Measurements from ENCODE around the gene PID1.
A peak's percentile ranks its signal among the peaks of the same experiment; 100 is the strongest.

PID1 gene

DNA sequence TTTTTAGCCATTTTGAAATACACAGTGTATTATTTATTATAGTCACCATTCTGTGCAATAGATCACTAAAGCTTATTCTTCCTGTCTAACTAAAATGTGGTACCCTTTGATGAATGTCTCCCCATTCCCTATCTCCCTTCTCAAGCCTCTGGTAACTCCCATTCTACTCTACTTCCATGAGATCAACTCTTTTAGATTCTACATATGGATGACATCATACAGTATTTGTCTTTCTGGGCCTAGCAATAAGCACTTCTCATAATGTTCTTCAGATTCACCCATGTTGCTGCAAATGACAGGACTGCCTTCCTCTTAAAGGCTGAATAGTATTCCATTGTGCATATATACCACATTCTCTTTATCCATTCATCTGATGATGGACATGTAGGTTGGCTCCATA is 210.9 kb downstream of the PID1 start:
- FAIRE-seq: no peak

GRCh38 chr2:229059331-229060033 is 211.6 kb downstream of the PID1 start:
- FAIRE-seq: no peak

GRCh38 chr2:229057976-229058553 is 213.0 kb downstream of the PID1 start:
- FAIRE-seq: no peak

- no peak for FAIRE-seq
Measured at GRCh38 chr2:229054311-229054710, 216.8 kb downstream of the PID1 start.

DNA sequence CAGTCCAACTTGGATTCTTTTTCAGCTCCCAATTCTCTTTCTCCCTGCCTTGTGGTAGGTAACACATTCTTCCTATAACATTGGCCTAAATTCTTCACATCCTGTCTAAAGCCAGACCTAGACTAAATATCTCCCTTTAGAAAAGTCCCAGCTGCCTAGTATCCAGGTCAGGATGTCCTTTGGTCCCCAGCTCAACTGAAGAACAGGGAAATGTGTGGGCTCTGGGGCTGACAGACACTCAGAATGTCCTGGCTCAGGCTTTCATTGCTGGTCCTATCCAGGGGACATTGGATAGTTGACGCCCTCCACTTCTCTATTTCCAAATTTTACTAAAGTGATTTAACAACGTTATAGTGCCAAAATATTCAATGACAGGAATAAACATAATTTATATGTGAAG is 219.3 kb downstream of the PID1 start:
- peak; percentile 12 for FAIRE-seq

DNA sequence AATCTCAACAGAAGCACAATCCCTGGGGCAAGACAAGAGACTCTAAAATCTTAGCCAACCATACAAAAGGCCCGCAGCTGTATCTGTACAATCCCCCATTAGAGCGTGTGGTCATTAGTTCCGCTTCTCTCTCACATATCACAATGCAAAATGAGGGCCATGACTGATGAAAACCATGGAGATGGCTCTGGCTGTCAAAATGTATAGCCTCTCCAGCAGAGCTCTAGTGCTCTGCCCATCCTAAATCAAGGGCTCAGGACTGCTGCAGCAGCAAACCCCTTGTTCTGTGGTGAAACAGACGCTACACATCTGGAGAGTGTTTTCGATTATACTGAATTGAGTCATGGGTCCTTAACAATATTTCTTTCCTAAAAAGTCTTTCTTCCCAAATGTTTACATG is 221.0 kb downstream of the PID1 start:
- FAIRE-seq: no peak

GRCh38 chr2:229048134-229048533 is 223.0 kb downstream of the PID1 start:
- no peak for FAIRE-seq

- FAIRE-seq: no peak
Measured at GRCh38 chr2:229045671-229046070, 225.4 kb downstream of the PID1 start.

GRCh38 chr2:229044581-229044980 is 226.5 kb downstream of the PID1 start:
- no peak for FAIRE-seq

DNA sequence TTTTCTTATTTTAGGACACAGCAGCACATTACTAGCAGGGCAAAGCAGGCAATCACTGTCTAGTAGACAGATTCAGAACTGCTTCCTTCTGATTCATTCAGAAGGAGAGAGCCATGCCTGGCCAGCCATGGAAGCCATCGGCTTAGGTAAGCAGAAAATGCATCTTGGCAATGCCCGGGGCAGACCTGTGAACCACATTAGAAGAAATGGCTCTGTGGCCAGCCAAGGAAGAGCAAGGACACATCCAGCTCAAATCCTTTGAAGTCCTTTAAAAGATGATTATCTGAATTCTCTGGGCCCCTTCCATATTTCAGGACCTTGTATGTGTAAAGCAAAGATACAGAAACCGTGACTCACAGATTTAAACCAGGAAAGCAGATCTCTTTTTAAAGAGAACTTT is 227.4 kb downstream of the PID1 start:
- no peak for FAIRE-seq

DNA sequence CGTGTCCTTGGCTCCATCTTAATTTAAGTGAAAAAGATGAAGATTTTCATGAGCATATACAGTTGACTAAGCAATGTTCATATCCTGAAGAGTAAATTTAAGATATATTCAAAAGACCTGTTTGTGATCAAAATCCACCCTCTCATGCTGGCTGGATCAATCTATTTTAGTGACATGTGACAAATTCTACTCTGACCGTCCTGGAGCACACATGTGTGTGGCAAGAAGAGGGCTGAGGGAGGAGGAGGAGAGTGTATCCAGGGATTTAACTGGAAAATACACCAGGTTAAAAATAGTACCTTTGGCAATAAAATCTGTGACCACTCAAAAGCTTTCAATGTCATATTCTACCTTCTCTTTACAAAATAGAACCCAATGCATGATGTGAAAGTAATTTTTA is 228.7 kb downstream of the PID1 start:
- no peak for FAIRE-seq

DNA sequence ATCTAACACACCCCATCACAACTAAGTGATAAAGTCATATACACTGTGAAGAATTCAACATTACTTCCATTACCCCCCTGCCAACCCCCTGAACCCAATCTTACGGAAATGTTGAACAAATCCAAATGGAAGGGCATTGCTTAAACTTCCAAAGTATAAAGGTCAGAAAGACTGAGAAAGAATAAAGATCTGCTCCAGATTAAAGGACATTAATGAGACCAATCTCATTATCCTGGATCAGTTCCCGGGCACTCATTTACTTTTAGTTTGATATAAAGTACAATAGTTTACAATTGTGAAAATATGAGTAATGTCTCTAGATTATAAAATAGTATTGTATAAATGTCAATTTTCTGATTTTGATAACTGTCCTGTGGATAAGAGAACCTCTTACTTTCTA is 229.4 kb downstream of the PID1 start:
- FAIRE-seq: no peak

DNA sequence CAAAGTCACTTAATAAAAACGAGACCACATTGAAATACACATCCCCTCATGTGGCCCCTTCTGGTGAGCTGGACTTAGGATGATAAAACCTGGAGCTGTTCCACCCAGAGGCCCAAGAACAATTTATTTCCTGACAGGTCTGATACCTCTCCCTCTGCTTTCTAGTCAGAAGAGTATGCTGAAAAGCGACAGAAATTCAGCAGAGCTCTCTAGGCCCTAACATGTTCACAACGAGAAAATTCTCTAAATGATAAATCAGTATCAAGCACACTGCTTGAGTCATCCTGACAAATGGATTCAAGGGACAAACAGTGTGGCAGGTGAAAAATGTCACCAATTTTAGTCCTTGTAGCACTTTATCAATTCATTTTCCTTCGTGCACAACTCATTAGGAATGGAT is 233.5 kb downstream of the PID1 start:
- FAIRE-seq: no peak

GRCh38 chr2:229033816-229034215 is 237.3 kb downstream of the PID1 start:
- FAIRE-seq: no peak

DNA sequence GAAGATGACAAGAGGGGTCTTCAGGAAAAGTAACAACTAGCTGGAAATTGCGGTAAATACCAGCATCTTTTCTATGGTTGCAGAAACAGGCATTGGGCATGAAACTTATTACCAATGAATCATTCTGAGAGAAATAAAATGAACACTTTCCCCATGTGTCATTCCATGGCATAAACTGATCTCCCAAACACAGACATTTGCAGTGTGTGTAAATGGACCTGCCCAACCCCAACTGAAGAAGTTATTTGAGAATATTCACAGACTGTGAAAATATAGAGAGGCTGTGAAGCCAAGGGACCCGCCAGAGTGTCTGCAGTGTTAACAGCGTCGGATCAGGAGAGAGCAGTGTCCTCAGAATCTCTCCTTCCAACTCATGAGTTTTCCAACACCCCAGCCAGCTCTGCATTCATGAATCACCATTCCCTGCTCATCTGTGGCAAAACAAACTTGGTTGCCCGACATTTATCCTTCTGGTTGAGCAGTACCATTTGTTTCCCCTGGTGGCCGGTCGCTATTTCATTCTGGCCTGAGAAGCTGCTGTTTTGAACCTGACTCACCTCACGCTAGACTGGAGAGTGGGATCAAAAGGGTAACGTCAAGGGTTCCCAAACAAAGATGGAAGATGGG is 238.4 kb downstream of the PID1 start:
- FAIRE-seq: no peak

DNA sequence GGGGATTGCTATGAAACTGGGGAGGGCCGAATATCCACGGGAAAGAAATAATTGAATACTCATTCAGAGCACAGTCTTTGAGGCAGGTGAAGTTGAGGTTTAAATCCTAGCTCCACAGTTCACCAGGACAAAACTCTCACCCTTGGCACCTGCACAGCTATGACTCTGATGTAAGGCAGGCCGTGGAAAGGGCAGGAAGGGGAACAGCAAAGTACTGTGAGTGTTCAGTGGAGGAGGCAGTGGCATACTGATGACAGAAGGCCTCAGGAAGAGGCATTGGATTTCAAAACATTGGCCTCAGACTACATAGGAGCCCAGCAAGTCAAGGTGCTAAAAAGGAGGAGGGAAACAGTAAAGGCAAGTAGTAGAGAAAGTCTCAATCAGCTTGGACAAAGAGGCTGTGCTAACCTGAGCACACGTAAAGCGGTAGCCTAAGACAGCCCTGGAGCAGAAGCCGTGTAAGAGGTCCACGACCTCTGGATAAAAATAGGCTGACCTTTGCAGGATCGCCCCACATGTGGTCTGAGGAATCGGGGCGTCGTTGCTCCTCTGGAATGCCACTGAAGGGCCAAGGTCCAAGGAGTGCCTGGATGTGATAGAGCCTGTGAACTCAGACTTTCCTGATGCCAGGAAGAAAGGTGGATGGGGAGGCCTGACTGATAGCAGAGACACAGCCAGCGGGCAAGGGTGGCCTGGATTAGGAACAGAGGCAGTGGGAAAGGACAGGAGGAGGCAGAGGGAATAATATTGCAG is 243.6 kb downstream of the PID1 start:
- FAIRE-seq: no peak

DNA sequence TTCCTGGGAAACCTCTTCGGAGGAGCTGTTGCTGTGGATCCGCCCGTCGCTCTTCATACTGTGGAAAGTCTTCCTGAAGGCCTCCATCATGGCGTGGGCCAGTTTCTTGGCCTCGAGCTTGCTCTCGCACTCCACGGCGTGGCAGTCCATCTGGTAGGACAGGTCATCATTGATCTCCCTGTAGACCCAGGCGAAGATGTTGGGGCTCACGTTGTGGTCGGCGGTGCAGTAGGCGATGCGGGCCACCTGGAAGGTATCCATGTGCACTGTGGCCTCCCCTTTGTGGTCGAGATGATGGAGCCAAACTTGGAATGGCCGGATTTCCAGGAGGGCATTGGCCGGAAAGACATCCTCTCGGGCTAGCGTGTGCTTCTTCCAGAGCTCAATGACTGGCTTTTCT is 245.4 kb downstream of the PID1 start:
- FAIRE-seq: no peak

DNA sequence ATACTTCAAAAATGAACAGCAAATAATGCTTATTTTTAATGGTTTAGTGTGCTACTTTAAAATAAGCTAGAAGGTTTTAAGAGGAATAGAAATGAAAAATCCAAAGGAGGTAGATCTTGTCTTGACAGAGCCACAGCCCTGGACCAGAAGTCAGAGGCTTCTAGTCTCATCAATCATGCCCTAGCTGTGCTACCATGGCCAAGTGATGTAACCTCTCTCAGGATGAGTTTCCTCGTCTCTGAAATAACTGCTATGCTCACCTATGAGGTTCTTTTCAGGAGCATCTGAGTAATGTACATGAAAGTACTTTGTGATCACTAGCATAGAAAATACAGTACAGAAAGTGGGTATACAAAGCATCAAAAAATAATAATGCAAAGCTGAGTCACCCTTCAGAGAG is 248.4 kb downstream of the PID1 start:
- FAIRE-seq: no peak

DNA sequence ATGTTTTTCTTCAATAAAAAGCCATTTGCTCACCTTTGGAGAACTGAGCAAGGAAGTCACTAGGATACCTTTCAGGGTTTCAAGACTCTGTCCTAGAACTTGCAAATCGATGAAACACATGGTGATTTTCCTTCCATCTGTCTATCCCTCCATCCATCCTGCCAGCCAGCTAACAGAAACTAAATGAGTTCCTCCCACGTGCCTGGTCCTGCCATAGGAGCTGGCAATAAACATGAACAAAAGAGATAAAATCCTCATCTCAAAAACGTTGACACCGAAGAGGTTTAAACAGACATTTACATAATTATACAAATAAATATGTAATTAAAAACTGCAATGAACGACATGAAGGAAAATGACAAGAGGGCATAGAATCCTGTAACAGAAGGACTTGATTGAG is 249.0 kb downstream of the PID1 start:
- FAIRE-seq: no peak

- no peak for FAIRE-seq
Measured at GRCh38 chr2:229009816-229010215, 261.3 kb downstream of the PID1 start.

DNA sequence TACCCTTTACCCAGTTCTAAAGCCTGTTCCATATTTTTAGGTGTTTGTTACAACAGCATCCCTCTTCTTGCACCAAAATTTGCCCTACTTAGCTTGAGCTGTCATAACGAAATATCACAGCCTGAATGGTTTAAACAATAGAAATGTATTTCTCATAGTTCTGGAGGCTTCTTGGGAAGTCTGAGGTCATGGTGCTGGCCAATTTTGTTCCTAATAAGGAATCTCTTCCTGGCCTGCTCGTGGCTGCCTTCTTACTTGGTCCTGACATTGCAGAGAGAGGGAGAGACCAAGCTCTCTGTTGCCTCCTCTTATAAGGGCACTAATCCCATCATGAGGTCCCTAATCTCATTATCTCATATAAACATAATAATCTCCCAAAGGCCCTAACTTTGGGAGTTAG is 267.8 kb downstream of the PID1 start:
- FAIRE-seq: no peak

DNA sequence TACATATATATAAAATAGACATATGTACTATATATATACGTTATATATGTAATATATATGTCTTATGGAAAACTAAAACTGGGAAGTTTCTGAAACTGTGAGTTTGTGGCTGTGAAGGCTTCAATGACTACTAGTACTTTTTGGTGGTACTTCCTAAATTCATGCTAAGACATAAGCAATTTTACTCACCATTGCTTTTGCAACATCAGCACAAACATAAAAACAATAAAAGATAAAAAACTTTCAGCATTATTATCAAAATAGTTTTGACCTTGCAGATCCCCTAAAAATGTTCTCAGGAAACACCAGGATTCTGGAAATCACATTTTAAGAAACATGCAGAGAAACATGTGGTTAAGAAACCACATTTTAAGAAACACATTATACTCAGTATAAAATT is 269.9 kb downstream of the PID1 start:
- FAIRE-seq: no peak

DNA sequence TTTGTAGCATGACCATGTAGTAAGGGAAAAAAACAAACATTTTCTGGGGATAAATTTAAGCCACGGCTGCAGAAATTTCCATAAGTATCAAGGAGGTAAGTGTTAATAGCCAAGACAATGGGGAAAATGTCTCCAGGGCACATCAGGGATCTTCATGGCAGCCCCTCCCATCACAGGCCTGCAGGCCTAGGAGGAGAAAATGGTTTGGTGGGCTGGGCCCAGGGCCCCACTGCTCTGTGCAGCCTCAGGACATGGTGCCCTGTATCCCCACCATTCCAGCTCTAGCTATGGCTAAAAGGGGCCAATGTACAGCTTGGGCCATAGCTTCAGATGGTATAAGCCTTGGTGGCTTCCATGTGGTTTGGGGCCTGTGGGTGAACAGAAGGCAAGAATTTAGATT is 271.8 kb downstream of the PID1 start:
- no peak for FAIRE-seq

- FAIRE-seq: no peak
Measured at GRCh38 chr2:228988786-228989185, 282.3 kb downstream of the PID1 start.

All from endometrium (tissue), 2 donors.